Stimulated activated CD4-positive, alpha-beta T cell treated with anti-CD3 and anti-CD28 coated beads, Interleukin-15, amount 100 ng/mL, for 24 hours (primary cell): Measurements from ENCODE around the gene CPB2.

Experiments used
- DNase-seq: peaks from one replicate; pipeline ENCODE4 v3.0.0-alpha.2; 2020

The CPB2 gene

DNA sequence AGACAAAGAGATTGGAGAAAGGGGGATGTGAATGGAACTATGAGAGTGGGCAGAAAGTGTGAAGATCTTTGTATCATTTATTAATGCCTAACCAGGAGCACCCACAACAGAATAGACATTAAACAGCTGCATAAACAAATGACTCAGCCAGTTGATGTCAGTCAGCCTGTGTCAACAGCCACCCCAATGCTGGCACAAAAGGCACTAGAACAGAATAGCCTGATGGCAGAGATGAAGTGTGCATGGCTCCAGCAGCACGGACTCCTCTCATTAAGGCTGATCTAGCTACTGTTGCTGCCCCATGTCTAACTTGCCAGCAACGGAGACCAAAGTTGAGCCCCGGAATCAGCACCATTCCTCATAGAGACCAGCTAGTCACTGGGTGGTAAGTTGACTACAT lies 7.8 kb downstream of the CPB2 start:
- DNase-seq: no peak

DNA sequence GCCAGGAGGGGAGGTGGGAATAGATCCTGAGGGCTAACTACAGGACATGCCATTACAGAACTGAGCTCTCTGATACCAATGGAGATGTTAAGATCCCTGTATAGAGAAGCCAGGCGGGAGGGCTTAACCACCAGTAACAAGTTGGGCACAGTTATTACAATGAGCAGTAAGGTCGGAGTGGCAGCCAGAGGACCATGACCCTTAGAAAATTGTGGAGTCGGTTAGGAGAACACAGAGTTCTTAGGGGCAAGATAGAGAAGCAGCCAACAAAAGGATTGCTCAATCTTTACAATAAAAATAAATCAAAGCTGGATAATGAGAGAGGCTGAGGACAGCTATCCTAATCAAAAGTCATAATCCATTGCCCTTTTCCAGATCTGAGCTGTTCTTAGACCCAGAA lies 10.4 kb downstream of the CPB2 start:
- DNase-seq: no peak

DNA sequence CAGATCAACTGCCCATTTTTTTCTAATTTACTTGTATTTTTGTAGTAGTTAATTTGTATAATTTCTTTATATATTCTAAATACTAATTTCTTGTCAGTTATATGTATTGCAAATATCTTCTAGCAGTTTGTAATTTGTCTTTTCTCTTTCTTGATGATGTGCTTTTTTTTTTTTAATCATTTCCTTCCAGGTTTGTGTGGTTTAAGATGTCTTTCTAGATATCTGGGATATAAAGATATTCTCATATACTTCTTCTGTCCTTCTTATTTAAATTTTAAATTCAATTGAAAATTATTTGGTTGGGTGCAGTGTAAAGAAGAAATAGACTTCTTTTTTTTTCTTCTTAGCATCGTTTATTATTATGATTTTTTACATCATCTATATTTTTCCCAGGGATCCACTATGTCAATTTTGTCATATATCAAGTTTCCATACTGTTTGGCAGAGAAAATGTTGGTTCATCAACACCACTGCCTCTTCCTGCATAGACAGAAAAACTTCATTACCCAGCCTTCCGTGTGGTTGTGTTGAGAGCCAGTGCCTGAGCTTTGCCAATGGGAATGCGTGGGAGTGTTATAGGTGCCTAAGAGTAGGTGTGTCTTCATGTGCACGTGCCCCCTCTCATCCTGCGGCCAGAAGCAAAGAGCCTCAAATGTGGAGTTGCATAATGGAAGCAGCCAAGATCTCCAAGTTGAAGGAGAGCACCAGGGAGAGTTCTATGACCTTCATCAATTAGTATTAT lies 15.8 kb downstream of the CPB2 start:
- DNase-seq: no peak

GRCh38 chr13:46087481-46087880 lies 17.4 kb downstream of the CPB2 start:
- no peak for DNase-seq

DNA sequence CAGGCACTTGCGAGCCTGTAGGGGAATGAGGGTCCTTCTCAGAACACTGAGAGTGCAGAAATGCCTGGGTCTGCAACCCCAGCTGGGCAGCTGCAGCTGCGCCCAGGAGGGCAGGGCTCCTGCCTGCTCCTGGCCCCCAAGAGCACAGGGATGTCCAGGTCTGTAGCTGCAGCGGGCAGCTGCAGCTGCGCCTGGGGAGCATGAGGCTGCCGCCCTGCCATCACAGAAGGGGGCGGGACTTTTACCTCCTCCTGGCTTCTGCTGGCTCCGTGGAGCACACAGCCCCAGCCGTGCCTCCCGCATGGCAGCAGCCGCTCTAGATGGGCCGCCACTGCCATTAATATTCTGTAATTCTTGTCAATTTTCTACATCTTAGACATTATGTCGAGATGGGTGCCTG lies 17.8 kb downstream of the CPB2 start:
- no peak for DNase-seq

- no peak for DNase-seq
Observed at GRCh38 chr13:46086421-46086922, 18.4 kb downstream of the CPB2 start.

- no peak for DNase-seq
Observed at GRCh38 chr13:46085737-46086136, 19.1 kb downstream of the CPB2 start.

- no peak for DNase-seq
Observed at GRCh38 chr13:46082324-46082723, 22.5 kb downstream of the CPB2 start.

- DNase-seq: no peak
Observed at GRCh38 chr13:46079770-46080169, 25.1 kb downstream of the CPB2 start.

DNA sequence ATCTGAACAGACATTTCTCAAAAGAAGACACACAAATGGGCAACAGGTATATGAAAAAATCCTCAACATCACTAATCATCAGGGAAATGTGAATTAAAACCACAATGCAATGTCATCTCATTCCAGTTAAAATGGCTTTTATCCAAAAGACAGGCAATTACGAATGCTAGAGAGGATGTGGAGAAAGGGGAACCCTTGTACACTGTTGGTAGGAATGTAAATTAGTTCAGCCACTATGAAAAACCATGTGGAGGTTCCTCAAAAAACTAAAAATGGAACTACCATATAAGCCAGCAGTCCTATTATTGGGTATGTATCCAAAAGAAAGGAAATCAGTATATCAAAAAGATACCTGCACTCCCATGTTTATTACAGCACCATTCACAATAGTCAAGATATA lies 27.6 kb downstream of the CPB2 start:
- no peak for DNase-seq

DNA sequence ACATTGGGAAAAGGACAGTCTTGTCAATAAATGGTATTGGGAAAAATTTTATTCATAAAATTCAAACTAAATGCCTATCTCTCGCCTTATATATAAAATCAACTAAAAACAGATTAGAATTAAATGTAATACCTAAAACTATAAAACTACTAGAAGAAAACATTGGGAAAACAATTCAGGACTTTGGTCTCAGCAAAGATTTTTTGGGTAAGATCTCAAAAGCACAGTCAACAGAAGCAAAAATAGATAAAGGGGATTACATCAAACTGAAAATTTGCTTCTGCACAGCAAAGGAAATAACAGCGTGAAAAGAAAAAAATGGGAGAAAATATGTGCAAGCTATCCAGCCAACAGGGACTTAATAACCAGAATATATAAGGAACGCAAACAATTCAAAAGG lies 28.0 kb downstream of the CPB2 start:
- no peak for DNase-seq

GRCh38 chr13:46075811-46076210 lies 29.0 kb downstream of the CPB2 start:
- no peak for DNase-seq

DNA sequence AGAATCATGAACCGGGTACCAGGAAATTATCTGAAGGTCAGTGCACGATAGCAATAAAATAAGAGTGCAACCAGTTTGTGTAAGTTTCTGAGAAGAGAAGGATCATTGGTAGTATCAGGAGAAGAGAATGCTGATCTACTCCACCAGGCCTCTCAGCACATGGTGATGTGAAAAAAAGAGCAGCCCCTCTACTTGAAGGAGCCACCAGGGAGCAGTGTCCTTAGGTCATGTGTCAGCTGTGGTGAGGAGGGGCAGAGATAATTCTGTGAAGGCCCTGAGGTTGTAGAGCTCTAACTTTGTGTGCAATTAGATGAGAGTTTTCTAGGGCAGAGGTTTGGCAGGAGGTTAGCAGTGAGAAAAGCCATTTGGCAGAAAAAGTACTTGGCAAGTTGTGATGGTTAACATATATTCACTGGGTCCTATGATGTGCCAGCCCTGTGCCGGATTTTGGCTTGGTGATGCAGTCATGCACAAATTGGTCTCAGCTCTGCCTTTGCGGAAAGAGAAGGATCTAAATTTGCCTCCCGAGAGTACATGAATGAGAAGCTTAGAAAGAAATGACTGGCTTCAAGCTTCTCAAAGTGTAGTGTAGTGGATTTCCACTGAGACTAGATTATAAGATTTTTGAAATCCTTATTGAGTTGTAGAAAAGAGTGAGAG lies 33.1 kb downstream of the CPB2 start:
- no peak for DNase-seq

GRCh38 chr13:46063292-46063691 lies 41.5 kb downstream of the CPB2 start:
- DNase-seq: no peak

DNA sequence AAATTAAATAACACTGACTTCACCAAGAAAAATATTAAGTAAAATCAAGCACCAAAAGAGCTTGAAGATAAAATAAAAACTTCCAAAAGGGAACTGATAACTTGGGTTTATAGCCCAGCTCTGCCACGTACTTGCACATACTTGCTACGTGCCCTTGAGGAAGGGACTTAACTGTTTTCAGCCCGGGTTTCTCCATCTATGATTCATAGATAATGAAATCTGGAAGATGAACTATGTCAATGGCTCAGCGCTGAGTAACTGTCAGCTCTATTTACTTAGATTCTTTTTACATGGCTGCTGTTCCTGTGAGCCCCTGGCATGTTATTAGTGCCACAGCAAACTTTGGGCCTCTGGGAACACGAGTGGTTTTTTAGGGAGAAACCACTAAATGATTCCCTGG lies 42.6 kb downstream of the CPB2 start:
- DNase-seq: no peak

DNA sequence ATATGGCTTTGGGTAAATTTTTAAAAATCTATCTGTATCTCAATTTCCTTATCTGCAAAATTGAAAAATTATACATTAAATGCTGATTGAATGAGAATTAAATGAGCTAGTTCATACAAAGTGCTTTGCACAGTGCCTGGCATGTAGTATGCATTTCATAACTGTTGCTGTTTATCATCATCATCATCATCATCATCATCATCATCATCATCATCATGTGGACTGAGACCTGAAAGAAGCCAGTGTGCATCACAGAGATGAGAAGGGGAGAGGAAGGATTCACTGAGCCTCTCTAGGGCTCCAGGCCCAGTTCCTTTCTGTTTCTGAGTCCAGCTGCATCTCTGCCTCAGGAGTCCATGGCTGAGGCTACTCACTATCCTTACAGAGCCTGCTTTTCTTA lies 45.4 kb downstream of the CPB2 start:
- no peak for DNase-seq

GRCh38 chr13:46058268-46058667 lies 46.6 kb downstream of the CPB2 start:
- no peak for DNase-seq

DNA sequence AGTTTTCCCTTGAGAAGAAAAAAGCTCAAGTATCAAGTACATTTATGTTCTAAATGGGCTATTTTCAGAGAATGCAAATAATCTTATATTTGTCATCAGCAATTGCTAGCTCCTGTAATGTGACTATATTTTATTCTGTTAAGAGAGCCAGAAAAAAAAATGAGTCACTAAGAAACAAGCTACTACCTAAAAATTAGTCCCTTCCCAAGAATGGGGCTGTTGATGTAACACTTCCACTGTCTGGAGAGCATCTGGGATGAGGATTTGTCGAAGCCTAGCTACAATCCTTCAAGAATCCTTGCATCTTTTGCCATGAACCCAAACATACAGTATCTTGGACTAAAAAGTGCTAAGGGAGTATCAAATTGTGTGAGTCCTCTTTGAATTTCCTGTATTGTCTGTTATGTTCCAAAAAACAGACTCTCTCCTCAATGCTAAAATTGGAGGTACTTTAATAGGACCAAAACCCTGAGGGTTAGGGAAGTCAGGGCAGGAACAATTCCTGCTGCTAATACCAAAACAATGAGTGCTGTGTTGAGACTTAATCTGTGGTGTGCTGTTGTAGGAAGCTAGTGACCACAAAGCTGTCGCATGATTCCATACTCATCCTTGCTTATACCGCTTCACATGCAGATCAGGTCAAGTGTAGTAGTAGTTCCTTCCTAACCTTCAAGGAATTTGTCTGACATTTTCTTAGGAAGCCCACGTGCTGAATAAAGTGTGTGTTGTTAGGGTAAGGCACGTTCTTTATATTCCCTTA lies 47.4 kb downstream of the CPB2 start:
- no peak for DNase-seq

- no peak for DNase-seq
Observed at GRCh38 chr13:46053162-46054012, 51.4 kb downstream of the CPB2 start.

GRCh38 chr13:46052319-46053161 lies 52.3 kb downstream of the CPB2 start, which contains the start of gene ZC3H13:
TSS of gene ZC3H13 (minus strand) at chr13:46052746. CDS start at chr13:46045507, 7,239 bp downstream.
- peak; percentile 95 for DNase-seq

DNA sequence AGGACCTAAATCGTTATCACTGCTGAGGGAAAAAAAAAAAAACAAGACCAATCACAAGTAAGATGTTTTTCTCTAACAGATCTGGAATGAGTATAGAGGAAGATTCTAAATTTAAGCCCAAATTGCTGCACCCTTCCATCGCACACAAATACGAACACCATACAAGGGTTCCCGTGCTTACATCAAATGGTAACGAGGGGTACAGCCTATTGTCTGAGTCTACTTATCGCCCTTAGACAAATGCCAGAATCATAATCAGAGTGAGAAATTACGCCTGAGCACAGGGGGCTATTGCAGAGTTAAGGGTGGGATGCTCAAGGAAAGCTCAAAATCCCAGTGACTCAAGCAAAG lies 52.9 kb downstream of the CPB2 start:
- DNase-seq: no peak

DNA sequence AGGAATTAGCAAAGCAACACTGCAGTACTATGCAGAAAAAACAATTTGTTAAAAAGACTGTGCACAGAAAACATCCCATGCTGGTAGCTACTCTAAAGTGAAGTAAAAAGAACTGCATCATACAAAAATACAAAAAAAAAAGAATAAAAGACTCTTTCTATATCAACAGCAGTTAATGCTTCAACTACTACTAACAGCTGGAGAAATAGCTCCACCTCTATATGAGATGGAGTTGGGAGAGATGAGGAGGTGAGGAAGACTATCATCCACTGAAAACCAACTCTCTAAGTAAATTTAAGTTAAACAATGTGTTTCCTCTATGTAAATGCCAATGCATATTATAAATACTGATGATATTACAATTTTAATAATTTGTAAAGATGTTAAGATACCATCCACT lies 54.1 kb downstream of the CPB2 start:
- DNase-seq: no peak
